ENCODE measurements around the gene CCAR1. TPM values are rescaled to one million over a fixed set of nuclear protein-coding genes. Genes with fewer than 3 reads are reported as not detected.
"Not testable (repeated sequence)": the region's sequence is repeated elsewhere in the genome, so short reads cannot be mapped to it uniquely, and the experiment has no call there.

The CCAR1 gene
- total RNA-seq, 1 donor from 2014 or later, result 67.0 TPM

DNA sequence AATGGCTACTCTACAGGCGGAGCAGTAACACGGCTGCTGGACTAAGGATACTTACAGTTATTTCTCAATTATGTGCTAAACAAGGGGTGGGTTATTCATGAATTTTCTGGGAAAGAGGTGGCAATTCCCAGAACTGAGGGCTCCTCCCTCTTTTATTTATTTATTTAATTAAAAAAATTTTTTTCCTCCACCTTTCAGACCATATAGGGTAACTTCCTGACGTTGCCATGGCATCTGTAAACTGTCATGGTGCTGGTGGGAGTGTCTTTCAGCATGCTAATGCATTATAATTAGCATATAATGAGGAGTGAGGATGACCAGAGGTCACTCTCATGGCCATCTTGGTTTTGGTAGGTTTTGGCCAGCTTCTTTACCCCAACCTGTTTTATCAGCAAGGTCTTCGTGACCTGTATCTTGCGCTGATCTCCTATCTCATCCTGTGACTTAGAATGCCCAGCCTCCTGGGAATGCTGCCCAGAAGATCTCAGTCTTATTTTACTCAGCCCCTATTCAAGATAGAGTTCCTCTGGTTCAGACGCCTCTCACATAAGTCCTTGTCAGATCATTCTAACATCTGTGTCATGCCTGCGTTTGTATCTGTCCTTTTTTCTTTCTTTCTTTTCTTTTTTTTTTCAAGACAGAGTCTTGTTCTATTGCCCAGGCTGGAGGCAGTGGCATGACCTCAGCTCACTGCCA, 90.4 kb downstream of the CCAR1 start:
- Histone ChIP-seq H3K4me3 (no peak overlapping the region), H3K4me1 (no peaks in the 10 kb centered on the region), H3K27me3 (no peaks in the 10 kb centered on the region), H3K36me3 (no peaks in the 10 kb centered on the region), H3K27ac (no peak overlapping the region), H3K9me3 (no peaks in the 10 kb centered on the region)
- TF ChIP-seq POLR2A (IDR thresholded peaks at IDR 0.05), result no peak
- TF ChIP-seq POLR2AphosphoS5 (IDR thresholded peaks at IDR 0.05; ENCODE audit: insufficient read depth in 1 of 2, low read depth in 1 of 2), result no peak
- TF ChIP-seq, protein P1, sequence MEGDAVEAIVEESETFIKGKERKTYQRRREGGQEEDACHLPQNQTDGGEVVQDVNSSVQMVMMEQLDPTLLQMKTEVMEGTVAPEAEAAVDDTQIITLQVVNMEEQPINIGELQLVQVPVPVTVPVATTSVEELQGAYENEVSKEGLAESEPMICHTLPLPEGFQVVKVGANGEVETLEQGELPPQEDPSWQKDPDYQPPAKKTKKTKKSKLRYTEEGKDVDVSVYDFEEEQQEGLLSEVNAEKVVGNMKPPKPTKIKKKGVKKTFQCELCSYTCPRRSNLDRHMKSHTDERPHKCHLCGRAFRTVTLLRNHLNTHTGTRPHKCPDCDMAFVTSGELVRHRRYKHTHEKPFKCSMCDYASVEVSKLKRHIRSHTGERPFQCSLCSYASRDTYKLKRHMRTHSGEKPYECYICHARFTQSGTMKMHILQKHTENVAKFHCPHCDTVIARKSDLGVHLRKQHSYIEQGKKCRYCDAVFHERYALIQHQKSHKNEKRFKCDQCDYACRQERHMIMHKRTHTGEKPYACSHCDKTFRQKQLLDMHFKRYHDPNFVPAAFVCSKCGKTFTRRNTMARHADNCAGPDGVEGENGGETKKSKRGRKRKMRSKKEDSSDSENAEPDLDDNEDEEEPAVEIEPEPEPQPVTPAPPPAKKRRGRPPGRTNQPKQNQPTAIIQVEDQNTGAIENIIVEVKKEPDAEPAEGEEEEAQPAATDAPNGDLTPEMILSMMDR (IDR thresholded peaks at IDR 0.05), result no peak
- intact Hi-C loops (cut with DNase I), result no loop called here
- no peak for DNase-seq (ENCODE audit: extremely low spot score in 2 of 2)

DNA sequence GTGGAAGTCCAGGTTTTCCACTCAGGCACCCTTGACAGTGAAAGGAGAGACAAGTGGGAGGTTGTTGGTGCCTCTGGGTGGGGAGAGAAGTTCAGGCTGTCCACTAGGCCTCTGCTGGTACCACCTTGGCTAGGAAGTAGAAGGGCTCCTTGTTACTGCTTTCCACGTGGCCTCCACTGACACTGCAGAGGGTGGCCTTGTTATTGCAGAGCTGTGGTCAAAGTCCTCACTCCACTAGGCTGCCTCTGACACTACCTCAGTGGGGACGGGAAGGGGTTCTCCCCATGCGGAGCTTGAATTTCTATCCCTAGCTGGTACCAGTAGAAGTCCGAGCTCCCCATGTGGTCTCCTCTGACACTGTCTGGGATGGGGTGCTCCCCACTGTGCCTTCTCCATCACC, 91.4 kb downstream of the CCAR1 start:
- no peak overlapping the region for H3K4me3 ChIP-seq
- no peaks in the 10 kb centered on the region for H3K9me3 ChIP-seq
- no peaks in the 10 kb centered on the region for H3K36me3 ChIP-seq
- intact Hi-C loops (cut with DNase I), result no loop called here
- H3K4me1 ChIP-seq, result no peaks in the 10 kb centered on the region
- no peak for DNase-seq (ENCODE audit: extremely low spot score in 2 of 2)
- no peak overlapping the region for H3K27ac ChIP-seq
- TF ChIP-seq, protein P1 (IDR thresholded peaks at IDR 0.05), result no peak
- TF ChIP-seq POLR2A (IDR thresholded peaks at IDR 0.05) (no peak), POLR2AphosphoS5 (IDR thresholded peaks at IDR 0.05; ENCODE audit: insufficient read depth in 1 of 2, low read depth in 1 of 2) (no peak)
- no peaks in the 10 kb centered on the region for H3K27me3 ChIP-seq

DNA sequence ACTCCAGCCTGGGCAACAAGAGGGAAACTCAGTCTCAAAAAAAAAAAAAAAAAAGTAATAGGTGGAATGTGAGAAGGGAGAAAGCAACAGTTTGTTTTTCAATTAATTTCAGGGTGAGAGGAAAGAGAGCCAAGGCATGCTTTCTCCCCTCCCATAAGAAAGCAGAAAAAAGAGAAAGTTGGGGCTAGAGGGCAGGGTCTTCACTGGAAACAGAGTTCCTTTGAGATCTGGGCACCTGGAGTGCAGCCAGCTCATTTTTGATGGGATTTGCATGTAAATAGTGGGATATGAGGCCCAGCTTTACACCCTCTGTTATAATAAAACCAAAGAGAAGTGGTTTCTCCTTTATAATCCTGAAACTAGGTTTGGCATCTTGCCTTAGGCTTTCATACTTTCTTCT, 92.5 kb downstream of the CCAR1 start:
- Histone ChIP-seq H3K27me3 (no peaks in the 10 kb centered on the region), H3K27ac (no peak overlapping the region), H3K9me3 (no peaks in the 10 kb centered on the region), H3K36me3 (no peaks in the 10 kb centered on the region), H3K4me1 (no peaks in the 10 kb centered on the region), H3K4me3 (no peak overlapping the region)
- TF ChIP-seq, protein P1 (IDR thresholded peaks at IDR 0.05), result no peak
- no peak for TF ChIP-seq POLR2AphosphoS5 (IDR thresholded peaks at IDR 0.05; ENCODE audit: insufficient read depth in 1 of 2, low read depth in 1 of 2)
- TF ChIP-seq POLR2A (IDR thresholded peaks at IDR 0.05), result no peak
- intact Hi-C loops (cut with DNase I), result no loop called here
- no peak for DNase-seq (ENCODE audit: extremely low spot score in 2 of 2)

DNA sequence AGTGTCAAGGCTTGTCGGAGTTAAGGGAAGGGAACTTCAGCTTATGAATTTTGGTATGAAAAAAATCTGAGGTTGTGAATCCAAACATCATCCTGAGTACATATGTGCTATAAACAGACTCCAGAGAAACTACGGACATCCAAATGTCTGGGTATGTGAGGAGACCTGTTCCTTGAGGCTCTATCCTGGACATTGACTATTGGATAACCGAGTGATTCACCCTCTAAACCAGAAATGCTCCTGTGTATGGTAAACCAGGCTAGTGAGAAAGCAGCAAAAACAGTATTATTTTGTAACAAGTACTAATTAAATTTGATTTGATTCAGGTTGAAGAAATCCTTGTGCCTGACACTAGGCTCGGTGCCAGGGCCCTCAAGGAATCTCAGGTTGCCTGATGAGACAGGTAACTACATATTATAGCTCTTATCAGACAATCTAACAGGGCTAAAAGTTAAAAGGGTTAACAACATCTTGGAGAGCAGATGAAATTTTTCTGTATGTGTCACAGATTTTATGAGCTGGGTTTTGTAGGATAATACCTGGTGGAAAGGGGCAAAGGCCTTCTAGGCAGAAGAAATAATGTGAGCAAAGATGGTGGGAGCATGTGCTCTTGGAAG, 95.9 kb downstream of the CCAR1 start:
- TF ChIP-seq POLR2A (IDR thresholded peaks at IDR 0.05) (no peak), POLR2AphosphoS5 (IDR thresholded peaks at IDR 0.05; ENCODE audit: insufficient read depth in 1 of 2, low read depth in 1 of 2) (no peak)
- TF ChIP-seq, protein P1 (IDR thresholded peaks at IDR 0.05), result no peak
- H3K27ac ChIP-seq, result no peak overlapping the region
- H3K27me3 ChIP-seq, result no peaks in the 10 kb centered on the region
- H3K9me3 ChIP-seq, result no peaks in the 10 kb centered on the region
- intact Hi-C loops (cut with DNase I), result loop anchor here (5.0 kb wide), 1 partner anchor 490 kb away; no protein-coding TSS in a partner anchor
- DNase-seq (ENCODE audit: extremely low spot score in 2 of 2), result no peak
- no peaks in the 10 kb centered on the region for H3K36me3 ChIP-seq
- H3K4me3 ChIP-seq, result no peak overlapping the region
- H3K4me1 ChIP-seq, result no peaks in the 10 kb centered on the region

GRCh38 chr10:68820359-68820758, 99.3 kb downstream of the CCAR1 start:
- H3K4me1 ChIP-seq; DNase-seq (ENCODE audit: extremely low spot score in 2 of 2); H3K27ac ChIP-seq; H3K27me3 ChIP-seq; H3K36me3 ChIP-seq; H3K4me3 ChIP-seq; intact Hi-C loops (cut with DNase I); H3K9me3 ChIP-seq: not testable (repeated sequence)

DNA sequence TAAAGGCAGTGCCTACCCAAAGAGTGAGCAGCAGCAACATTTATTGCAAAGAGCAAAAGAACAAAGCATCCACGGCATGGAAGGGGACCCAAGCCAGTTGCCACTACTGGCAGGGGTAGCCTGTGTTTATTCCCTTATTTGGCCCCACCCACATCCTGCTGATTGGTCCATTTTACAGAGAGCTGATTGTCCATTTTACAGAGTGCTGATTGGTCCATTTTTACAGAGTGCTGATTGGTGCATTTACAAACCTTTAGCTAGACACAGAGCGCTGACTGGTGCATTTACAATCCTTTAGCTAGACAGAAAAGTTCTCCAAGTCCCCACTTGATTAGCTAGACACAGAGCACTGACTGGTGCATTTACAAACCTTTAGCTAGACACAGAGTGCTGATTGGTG, 101.6 kb downstream of the CCAR1 start:
- H3K9me3 ChIP-seq; H3K27me3 ChIP-seq; H3K36me3 ChIP-seq; DNase-seq (ENCODE audit: extremely low spot score in 2 of 2); H3K27ac ChIP-seq; H3K4me3 ChIP-seq; H3K4me1 ChIP-seq; intact Hi-C loops (cut with DNase I): not testable (repeated sequence)

Measured in vagina (tissue), 2 donors.